Chondrocyte (in vitro differentiated cells): ENCODE data around the gene TEX2. TPM values are rescaled to one million over a fixed set of nuclear protein-coding genes. Genes with fewer than 3 reads are reported as not detected.
"Not testable (repeated sequence)": the region's sequence is repeated elsewhere in the genome, so short reads cannot be mapped to it uniquely, and the experiment has no call there.

Source experiments
- DNase-seq: peaks from one replicate; pipeline ENCODE4 v3.0.0; 2021; ENCODE audit warnings: mixed read lengths, low spot score
- H3K27ac Mint-ChIP-seq: one replicate; pipeline ENCODE4 v1.8.0; 2021; ENCODE audit warnings: mild to moderate bottlenecking, moderate library complexity, mixed read lengths; ENCODE audit not compliant: unreplicated experiment
- H3K27me3 Mint-ChIP-seq: 2 replicates; pipeline ENCODE4 v1.8.0; 2021; ENCODE audit warnings: low read depth, mixed read lengths
- H3K36me3 Mint-ChIP-seq: 2 replicates; pipeline ENCODE4 v1.8.0; 2021; ENCODE audit warnings: low read depth, mixed read lengths
- H3K4me1 Mint-ChIP-seq: 2 replicates; pipeline ENCODE4 v1.8.0; 2021; ENCODE audit warnings: low read depth, mild to moderate bottlenecking, mixed read lengths
- H3K4me3 Mint-ChIP-seq: one replicate; pipeline ENCODE4 v1.8.0; 2021; ENCODE audit warnings: mild to moderate bottlenecking, moderate library complexity, mixed read lengths; ENCODE audit not compliant: unreplicated experiment
- H3K9me3 Mint-ChIP-seq: 2 replicates; pipeline ENCODE4 v1.8.0; 2021; ENCODE audit warnings: low read depth, mixed read lengths
- CTCF ChIP-seq: fragments of 200-600 bp; sonication (generic); IDR thresholded peaks from 2 replicates; pipeline ENCODE4 v1.5.0; 2021; ENCODE audit warnings: antibody characterized with exemption, mild to moderate bottlenecking, moderate library complexity
- total RNA-seq: library from RNA; stranded (reverse); gene quantifications from 3 replicates; pipeline ENCODE4 v1.2.1, GENCODE V29; 2021

Gene TEX2
- total RNA-seq, 1 donor from 2014 or later: 47.3 TPM

- peaks cover 17% of the 10 kb centered on the region for H3K4me1 Mint-ChIP-seq
- H3K4me3 Mint-ChIP-seq: no peak overlapping the region
- peaks cover 35% of the 10 kb centered on the region for H3K36me3 Mint-ChIP-seq
- H3K27ac Mint-ChIP-seq: no peak overlapping the region
- TF ChIP-seq CTCF: no peak
- no peak for DNase-seq
- no peaks in the 10 kb centered on the region for H3K27me3 Mint-ChIP-seq
- H3K9me3 Mint-ChIP-seq: no peaks in the 10 kb centered on the region
These were observed 92.8 kb downstream of the TEX2 start for GRCh38 chr17:64170286-64170685.

- not testable (repeated sequence) for H3K4me1 Mint-ChIP-seq, H3K9me3 Mint-ChIP-seq, H3K27me3 Mint-ChIP-seq, H3K27ac Mint-ChIP-seq, DNase-seq, H3K4me3 Mint-ChIP-seq
- H3K36me3 Mint-ChIP-seq: peaks cover 35% of the 10 kb centered on the region
These were observed 95.4 kb downstream of the TEX2 start for GRCh38 chr17:64167666-64168065.

GRCh38 chr17:64166876-64167275 lies 96.2 kb downstream of the TEX2 start:
- H3K4me1 Mint-ChIP-seq: peaks cover 4% of the 10 kb centered on the region
- no peaks in the 10 kb centered on the region for H3K27me3 Mint-ChIP-seq
- H3K4me3 Mint-ChIP-seq: no peak overlapping the region
- H3K27ac Mint-ChIP-seq: no peak overlapping the region
- H3K36me3 Mint-ChIP-seq: peaks cover 30% of the 10 kb centered on the region
- TF ChIP-seq CTCF: no peak
- DNase-seq: no peak
- H3K9me3 Mint-ChIP-seq: no peaks in the 10 kb centered on the region

GRCh38 chr17:64165347-64165746 lies 97.7 kb downstream of the TEX2 start:
- Mint-ChIP-seq H3K4me3 (no peak overlapping the region), H3K4me1 (peaks cover 4% of the 10 kb centered on the region), H3K27ac (no peak overlapping the region), H3K9me3 (no peaks in the 10 kb centered on the region), H3K27me3 (no peaks in the 10 kb centered on the region), H3K36me3 (peaks cover 22% of the 10 kb centered on the region)
- no peak for TF ChIP-seq CTCF
- no peak for DNase-seq

GRCh38 chr17:64164596-64165285 lies 98.3 kb downstream of the TEX2 start:
- no peak overlapping the region for H3K27ac Mint-ChIP-seq
- H3K9me3 Mint-ChIP-seq: no peaks in the 10 kb centered on the region
- no peak for TF ChIP-seq CTCF
- no peak for DNase-seq
- H3K4me1 Mint-ChIP-seq: no peaks in the 10 kb centered on the region
- H3K27me3 Mint-ChIP-seq: no peaks in the 10 kb centered on the region
- peaks cover 16% of the 10 kb centered on the region for H3K36me3 Mint-ChIP-seq
- no peak overlapping the region for H3K4me3 Mint-ChIP-seq

- H3K9me3 Mint-ChIP-seq: no peaks in the 10 kb centered on the region
- peaks cover 11% of the 10 kb centered on the region for H3K4me1 Mint-ChIP-seq
- peaks cover 16% of the 10 kb centered on the region for H3K36me3 Mint-ChIP-seq
- no peak for DNase-seq
- no peak for TF ChIP-seq CTCF
- no peak overlapping the region for H3K4me3 Mint-ChIP-seq
- no peak overlapping the region for H3K27ac Mint-ChIP-seq
- H3K27me3 Mint-ChIP-seq: no peaks in the 10 kb centered on the region
These were observed 99.6 kb downstream of the TEX2 start for GRCh38 chr17:64163468-64163867.
